Chondrocyte (in vitro differentiated cells): Measurements from ENCODE around the gene GLT1D1. TPM values are rescaled to one million over a fixed set of nuclear protein-coding genes. Genes with fewer than 3 reads are reported as not detected.

Experiments used
- DNase-seq: peaks from one replicate; pipeline ENCODE4 v3.0.0; 2021; ENCODE audit warnings: mixed read lengths, low spot score
- H3K27ac Mint-ChIP-seq: one replicate; pipeline ENCODE4 v1.8.0; 2021; ENCODE audit warnings: mild to moderate bottlenecking, moderate library complexity, mixed read lengths; ENCODE audit not compliant: unreplicated experiment
- H3K27me3 Mint-ChIP-seq: 2 replicates; pipeline ENCODE4 v1.8.0; 2021; ENCODE audit warnings: low read depth, mixed read lengths
- H3K36me3 Mint-ChIP-seq: 2 replicates; pipeline ENCODE4 v1.8.0; 2021; ENCODE audit warnings: low read depth, mixed read lengths
- H3K4me1 Mint-ChIP-seq: 2 replicates; pipeline ENCODE4 v1.8.0; 2021; ENCODE audit warnings: low read depth, mild to moderate bottlenecking, mixed read lengths
- H3K4me3 Mint-ChIP-seq: one replicate; pipeline ENCODE4 v1.8.0; 2021; ENCODE audit warnings: mild to moderate bottlenecking, moderate library complexity, mixed read lengths; ENCODE audit not compliant: unreplicated experiment
- H3K9me3 Mint-ChIP-seq: 2 replicates; pipeline ENCODE4 v1.8.0; 2021; ENCODE audit warnings: low read depth, mixed read lengths
- CTCF ChIP-seq: fragments of 200-600 bp; sonication (generic); IDR thresholded peaks from 2 replicates; pipeline ENCODE4 v1.5.0; 2021; ENCODE audit warnings: antibody characterized with exemption, mild to moderate bottlenecking, moderate library complexity
- total RNA-seq: library from RNA; stranded (reverse); gene quantifications from 3 replicates; pipeline ENCODE4 v1.2.1, GENCODE V29; 2021

Gene GLT1D1
- total RNA-seq, 1 donor from 2014 or later: 0.22 TPM

- no peak for TF ChIP-seq CTCF
- Mint-ChIP-seq H3K4me1 (no peaks in the 10 kb centered on the region), H3K4me3 (no peak overlapping the region), H3K27ac (no peak overlapping the region), H3K36me3 (no peaks in the 10 kb centered on the region), H3K9me3 (no peaks in the 10 kb centered on the region), H3K27me3 (peaks cover 27% of the 10 kb centered on the region)
- DNase-seq: peak; percentile 68
Observed at GRCh38 chr12:128859311-128859710, 6.0 kb downstream of the GLT1D1 start.

- TF ChIP-seq CTCF: no peak
- Mint-ChIP-seq H3K27ac (peak overlapping the region; percentile 46), H3K9me3 (no peaks in the 10 kb centered on the region), H3K4me3 (no peak overlapping the region), H3K4me1 (no peaks in the 10 kb centered on the region), H3K27me3 (peaks cover 13% of the 10 kb centered on the region), H3K36me3 (no peaks in the 10 kb centered on the region)
- no peak for DNase-seq
Observed at GRCh38 chr12:128861226-128862016, 8.1 kb downstream of the GLT1D1 start.

- Mint-ChIP-seq H3K9me3 (no peaks in the 10 kb centered on the region), H3K4me3 (no peak overlapping the region), H3K27ac (no peak overlapping the region), H3K36me3 (no peaks in the 10 kb centered on the region), H3K4me1 (no peaks in the 10 kb centered on the region), H3K27me3 (peaks cover 4% of the 10 kb centered on the region)
- TF ChIP-seq CTCF: no peak
- no peak for DNase-seq
Observed at GRCh38 chr12:128863957-128864356, 10.7 kb downstream of the GLT1D1 start.

GRCh38 chr12:128864516-128865186 is 11.4 kb downstream of the GLT1D1 start:
- H3K36me3 Mint-ChIP-seq: no peaks in the 10 kb centered on the region
- H3K4me3 Mint-ChIP-seq: no peak overlapping the region
- no peak overlapping the region for H3K27ac Mint-ChIP-seq
- TF ChIP-seq CTCF: no peak
- no peaks in the 10 kb centered on the region for H3K4me1 Mint-ChIP-seq
- DNase-seq: no peak
- H3K9me3 Mint-ChIP-seq: no peaks in the 10 kb centered on the region
- H3K27me3 Mint-ChIP-seq: peaks cover 4% of the 10 kb centered on the region

GRCh38 chr12:128867466-128867865 is 14.2 kb downstream of the GLT1D1 start:
- Mint-ChIP-seq H3K27ac (no peak overlapping the region), H3K9me3 (no peaks in the 10 kb centered on the region), H3K4me3 (no peak overlapping the region), H3K27me3 (no peaks in the 10 kb centered on the region), H3K4me1 (no peaks in the 10 kb centered on the region), H3K36me3 (no peaks in the 10 kb centered on the region)
- TF ChIP-seq CTCF: no peak
- DNase-seq: no peak
